HG02973 (cell line): ENCODE data around the gene LDAH.

ENCODE experiments used
- ATAC-seq: cut with Tn5 transposase; IDR thresholded peaks from one replicate; pipeline ENCODE4 v1.9.1; 2021; ENCODE audit warnings: moderate library complexity; ENCODE audit not compliant: unreplicated experiment

The LDAH gene

DNA sequence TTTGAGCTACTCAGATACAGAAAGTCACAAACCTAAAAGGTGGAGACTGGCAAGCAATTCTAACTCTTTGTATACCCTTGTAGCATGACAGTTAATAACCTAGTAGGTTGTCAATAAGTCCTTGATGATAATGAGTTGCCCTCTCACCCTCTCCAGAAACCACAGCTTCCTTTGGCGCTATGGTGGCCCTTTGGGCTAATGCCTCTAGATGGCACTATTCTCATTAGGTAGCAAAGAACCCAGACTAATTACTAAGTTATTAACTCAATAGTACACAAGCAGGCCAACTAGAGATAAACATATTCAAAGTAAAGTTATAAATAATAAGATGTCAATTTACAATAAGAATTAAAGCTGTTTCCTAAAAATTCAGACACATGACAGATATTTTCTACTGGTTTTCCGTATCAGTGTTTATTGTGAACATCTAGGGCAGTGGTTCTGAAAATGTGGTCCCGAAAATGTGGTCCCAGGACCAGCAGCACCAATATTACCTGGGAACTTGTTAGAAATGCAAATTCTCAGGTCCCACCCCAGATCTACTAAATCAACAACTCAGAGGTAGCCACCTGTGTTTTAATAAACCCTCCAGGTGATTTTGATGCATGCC lies 41.1 kb downstream of the LDAH start:
- peak; percentile 75 for ATAC-seq

DNA sequence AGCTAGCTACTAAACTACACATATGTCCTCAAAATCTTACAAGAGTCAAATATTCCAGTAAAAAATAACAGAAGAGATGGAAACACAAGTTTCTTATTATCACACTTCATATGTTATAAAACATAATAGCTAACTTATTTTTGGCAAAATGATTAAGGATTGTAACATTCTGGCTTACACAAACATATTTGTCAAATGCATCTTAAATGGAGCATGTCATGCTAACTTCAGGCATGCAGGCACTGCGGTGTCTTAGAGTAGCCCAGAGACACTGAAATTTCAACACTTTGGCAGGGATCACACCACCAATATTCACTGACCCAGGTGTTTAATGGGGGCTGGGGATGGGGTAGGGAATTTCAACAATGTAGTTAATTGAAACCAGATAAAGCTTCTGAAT lies 51.6 kb downstream of the LDAH start:
- ATAC-seq, result no peak

DNA sequence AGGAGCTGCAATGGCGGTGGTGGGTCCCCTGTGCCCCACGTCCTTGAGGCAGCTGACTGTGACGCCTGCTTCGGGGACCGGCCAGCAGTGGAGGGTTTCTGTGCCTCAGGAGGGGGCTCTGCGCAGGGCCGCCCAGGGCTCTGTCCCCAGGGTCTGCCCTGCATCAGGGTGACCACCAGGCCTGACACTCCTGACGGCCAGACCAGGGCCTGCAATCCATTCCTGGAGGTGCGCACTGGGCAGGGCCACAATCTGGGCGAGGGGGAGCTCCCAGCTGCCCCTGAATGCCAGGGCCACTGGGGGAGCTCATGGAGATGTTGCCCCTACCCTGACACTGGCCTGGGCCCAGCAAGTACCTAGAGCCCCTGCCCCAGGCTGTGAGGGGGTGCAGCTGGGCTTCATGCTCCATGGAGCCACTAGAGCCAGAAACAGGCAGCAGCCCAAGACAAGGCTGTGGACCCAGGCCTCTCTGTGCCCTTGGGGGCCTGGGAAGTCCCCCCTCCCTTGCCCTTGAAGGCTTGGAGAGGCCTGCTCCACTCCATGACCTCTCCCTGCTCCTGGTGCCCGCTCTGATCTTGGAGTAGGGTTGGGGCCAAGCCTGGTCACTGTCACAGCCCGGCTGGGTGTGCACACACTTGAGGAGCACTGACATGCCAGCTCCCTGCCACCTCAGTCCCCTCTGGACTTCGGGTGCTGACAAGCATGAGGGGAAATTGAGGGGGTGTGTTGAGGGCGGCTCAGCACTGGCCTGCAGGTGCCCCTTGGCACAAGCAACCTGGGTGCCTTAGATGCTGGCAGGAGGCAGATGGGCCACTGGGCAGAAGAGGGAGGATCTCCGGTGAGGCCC lies 55.9 kb downstream of the LDAH start:
- no peak for ATAC-seq

DNA sequence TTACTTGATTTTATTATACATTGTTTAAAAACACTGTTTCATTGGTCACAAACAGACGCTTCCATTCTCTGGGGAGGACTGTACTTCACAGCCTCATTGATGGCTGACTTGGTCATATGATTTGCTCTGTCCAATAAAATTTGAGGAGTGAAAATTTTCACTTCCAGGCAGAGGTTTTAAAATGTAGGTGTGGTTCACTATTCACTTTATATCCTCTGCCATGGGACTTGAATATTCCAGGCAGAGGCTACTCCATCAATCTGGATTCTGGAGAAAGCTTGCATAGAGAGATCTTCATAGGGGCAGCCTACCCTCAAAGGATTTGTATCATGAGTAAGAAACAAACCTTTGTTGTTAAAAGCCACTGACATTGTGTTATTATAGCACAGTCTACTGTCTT lies 56.7 kb downstream of the LDAH start:
- no peak for ATAC-seq

DNA sequence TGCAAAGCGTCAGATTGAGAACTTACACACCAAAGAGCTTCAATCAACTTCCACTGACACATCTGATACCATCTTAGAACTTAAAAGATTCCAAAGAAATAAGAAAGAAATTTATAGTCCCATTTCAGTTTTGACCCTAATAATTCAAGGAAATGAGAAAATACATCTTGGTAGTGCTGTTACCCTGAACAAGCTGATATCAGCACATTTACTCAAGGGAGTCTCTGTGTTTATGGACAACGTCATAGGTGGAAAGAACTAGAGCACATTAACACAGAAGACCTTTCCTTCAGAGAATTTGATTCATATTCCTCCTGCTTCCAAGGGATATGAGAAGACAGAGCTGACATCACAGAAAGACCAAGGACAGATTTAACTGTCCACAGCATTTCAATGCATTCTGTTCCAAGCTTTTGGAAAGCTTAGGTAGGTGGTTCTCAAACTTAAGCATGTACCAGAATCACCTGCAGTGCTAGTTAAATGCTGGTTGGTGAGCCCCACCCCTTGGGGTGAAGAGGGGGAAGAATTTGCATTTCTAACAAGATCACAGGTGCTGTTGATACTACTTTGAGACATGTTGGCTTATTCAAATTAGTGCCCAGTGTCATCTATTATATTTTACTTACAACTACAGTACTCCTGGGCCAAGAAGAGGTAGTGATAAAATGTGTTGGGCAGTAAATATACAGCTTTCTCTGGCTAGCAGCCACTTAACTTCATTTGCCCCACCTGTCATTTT lies 59.8 kb downstream of the LDAH start:
- ATAC-seq, result no peak

DNA sequence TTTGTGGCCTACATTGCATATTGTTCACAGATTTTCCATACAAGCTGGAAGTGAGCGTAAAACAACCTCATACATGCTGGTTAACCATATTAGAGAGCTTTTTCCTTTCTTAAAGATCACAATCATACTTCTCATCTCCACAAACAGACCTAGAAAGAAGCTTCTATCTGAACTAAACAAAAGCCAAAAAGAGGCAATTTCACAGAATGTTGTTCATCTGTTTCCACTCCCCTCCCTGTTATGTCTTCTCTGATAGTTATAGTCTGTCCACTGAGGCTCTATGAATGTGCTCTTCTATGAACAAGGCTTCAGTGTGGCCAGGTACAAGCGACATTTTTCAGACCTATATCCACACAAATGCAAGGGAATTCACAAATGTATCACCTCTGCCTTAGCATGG lies 63.4 kb downstream of the LDAH start:
- no peak for ATAC-seq

DNA sequence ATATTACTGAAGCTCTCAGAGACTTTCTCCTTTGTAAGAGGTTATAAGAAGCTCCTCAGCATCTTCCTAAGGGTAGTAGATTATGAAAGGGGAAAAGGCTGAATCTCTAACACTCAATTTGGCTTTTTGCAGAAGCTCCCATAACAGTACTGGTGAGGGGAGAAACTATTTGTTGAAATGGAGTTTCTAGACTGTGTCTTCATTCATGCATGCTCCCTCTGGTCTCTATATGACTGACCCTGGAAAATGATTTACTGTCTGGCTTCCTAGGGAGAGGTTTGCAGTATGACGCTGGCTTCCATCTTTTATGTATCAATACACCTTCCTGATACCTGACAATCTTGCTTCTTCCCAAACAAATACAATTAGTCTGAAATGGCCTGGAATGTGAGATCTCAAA lies 63.9 kb downstream of the LDAH start:
- peak; percentile 95 for ATAC-seq

DNA sequence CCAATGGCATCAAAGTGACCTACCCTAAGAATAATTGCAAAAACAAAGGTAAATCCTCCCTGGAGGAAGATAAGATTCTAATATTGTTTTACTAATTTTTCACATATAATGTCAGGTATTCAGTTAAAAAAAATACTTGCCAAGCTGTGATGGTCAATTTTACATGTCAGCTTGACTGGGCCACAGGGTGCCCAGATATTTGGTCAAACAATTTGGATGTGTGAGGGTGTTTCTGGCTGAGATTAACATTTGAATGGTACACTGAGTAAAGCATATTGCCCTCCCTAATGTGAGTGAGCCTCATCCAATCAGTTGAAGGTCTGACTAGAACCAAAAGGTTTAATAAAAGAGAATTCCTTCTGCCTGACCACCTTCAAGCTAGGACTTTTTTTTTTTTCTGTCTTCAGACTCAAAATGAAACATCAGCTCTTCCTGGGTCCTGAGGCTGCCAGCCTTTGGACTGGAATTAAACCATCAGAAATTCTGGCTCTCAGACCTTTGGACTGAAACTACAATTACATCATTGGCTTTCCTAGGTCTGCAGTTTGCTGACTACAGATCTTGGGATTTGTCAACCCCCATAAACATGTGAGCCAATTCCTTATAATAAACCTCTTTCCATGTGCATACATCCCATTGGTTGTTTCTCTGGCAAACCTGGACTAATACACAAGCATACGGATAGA lies 65.4 kb downstream of the LDAH start:
- ATAC-seq, result no peak

DNA sequence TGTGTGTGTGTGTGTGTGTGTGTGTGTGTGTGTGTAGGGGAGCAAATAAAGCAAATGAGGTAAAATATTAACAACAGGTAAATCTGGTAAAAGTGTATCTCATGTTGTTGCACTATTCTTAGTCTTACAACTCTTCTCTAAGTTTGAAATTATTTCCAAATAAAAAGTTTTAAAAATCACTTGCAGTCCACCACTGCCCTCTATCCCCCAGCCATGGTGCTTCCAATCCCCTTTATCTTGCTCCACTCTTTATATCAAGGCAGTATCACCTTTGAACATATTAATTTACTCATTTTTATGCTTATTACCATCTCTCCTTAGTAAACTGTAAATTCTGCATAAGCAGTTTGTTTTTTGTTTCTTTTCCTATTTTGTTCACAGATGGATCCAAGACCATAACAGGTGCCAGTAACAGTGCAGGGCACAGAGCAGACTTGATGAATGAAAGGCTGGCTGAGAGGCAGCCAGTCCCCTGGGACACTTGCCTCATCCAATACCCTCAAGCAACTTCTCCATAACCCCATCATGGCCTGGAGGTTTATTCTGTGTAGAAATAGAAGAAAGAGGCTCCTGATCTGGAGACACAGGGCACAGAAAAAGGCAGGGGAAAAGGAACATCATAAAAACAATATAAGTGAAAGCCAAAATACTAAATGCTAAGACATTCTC lies 67.6 kb downstream of the LDAH start:
- no peak for ATAC-seq

DNA sequence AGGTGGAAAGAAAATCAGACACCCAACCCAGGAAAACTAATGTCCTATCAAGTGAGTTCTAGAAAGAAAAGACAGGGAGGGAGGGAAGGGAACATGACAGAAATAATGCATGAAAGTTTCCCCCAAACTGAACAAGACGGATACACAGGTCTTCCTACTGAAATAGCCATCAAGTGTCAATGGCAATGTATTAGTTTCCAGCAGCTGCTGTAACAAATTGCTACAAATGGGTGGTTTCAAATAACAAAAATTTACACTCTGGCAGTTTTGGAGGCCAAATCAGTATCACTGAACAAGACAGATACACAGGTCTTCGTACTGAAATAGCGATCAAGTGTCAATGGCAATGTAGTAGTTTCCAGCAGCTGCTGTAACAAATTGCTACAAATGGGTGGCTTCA lies 70.6 kb downstream of the LDAH start:
- no peak for ATAC-seq

DNA sequence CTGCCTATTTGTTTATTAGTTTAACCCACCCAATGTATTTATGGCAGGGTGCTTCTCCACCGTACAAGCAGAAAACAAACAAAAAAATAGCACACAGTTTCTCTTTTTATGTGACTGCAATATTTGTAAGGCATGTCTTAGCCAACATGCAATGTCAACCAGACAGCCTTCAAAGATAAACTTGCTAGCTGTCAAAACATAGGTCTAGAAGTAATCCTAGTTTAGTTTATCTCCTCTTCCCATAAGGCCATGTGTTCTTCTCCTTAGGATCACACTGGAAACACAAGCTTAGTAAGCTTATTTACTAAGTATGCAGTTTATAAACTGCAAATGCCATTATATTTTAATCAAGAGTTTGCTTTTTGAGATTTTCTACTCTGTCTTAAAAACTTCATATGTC lies 75.6 kb downstream of the LDAH start:
- no peak for ATAC-seq

DNA sequence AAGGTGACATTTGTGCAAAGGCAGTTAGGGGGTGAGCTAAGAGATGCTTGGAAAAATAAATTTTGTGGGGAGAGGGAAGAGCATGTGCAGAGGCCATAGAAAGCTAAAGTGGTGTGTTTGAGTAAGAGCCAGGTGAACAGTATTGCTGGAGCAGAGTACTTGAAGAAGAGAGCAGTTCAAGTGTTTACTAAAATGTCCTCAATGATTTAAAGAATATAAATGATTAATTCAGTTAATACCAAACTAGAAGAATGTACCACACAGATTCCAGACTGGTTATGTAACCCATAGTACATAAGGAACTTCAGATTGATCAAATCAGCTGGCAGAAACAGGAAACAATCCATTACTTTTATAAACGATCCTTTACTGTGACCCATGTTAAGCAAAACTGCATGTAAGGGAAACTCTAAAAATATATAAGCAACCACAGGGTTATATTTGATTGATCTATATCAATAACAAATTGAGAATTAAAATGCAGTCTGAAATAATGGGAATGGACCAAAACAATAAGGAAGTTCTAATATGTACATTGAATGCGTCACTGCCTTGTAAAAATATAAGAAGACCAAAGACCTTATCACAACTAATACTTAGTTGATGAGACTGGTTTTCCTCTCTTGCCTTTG lies 76.9 kb downstream of the LDAH start:
- no peak for ATAC-seq

DNA sequence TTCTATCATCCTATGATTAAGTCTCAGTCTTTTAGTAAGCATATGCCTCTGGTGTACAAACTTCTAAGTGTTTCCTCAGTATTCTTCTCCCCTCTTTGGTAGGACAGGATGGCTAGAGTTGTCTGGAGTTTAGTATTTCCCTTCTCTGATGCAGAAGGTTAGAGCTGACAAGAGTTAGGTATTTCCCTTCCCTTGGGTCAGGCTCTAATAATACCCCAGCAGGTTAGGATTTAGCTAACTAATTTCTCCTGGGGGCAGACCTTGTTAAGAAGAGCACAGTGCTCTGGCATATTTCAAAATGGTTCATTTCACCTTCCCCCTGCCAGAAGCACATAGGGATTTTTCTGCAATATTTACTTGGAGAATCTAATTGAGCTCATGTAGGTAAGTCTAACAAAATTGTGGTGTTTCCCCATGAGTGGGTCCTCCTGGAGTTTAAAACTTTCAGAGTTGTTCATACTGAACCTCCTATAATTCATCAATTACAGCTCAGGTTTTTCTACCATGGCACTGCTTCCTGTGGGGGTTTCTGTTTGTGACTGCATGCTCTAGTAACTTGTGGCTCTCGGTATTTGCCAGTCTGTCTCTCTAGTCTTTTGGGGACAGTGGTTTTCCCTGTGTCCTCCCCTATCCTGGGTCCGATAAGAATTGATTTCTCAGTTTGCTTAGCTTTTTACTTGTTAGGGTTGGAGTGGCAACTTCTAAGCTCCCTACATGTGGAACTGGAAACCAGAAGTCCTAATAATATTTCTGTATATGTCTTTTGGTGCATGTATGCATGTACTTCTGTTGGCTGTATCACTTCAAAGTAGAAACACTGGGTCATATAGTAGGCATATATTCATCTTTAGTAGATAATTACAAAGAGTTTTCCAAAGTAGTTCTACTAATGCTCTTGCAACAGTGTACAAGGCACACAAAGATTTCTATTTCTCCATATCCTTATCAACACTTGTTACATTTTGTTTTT lies 78.2 kb downstream of the LDAH start:
- ATAC-seq, result peak; percentile 87

DNA sequence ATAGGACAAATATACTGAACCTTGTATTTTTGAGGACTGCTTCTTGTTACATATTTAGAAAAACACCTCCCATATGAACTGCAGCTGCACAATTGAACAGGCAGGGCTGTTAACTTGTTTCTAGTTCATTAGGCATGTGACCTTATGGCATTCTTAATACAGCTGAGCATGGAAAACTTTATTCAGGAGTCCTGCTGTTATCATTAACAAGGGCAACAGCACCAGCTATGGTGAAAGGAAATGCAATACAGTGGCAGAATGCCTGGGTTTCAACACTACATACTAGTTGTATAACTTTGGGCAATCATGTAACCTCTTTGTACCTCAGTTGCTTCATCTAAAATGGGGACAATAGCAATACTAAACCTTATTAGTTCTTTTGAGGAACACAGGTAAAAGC lies 84.1 kb downstream of the LDAH start:
- no peak for ATAC-seq

DNA sequence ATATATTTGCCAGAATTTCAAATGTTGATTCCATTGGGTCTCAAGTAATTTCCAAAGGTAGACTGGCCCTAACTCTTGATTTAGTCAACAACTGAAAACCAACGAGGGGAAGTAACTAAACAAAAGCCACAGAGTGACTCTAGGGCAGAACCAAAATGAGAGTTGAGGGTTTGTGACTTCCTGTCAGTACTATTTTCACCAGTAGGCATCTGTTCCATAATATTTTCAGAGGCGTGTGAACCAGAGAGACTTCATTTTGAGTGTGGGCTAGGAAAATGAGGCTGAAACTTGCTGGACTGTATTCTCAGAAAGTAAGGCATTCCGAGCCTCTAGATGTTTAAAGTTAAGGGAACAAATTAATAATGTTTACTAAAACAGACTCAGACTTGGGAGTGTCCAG lies 85.4 kb downstream of the LDAH start:
- peak; percentile 96 for ATAC-seq

DNA sequence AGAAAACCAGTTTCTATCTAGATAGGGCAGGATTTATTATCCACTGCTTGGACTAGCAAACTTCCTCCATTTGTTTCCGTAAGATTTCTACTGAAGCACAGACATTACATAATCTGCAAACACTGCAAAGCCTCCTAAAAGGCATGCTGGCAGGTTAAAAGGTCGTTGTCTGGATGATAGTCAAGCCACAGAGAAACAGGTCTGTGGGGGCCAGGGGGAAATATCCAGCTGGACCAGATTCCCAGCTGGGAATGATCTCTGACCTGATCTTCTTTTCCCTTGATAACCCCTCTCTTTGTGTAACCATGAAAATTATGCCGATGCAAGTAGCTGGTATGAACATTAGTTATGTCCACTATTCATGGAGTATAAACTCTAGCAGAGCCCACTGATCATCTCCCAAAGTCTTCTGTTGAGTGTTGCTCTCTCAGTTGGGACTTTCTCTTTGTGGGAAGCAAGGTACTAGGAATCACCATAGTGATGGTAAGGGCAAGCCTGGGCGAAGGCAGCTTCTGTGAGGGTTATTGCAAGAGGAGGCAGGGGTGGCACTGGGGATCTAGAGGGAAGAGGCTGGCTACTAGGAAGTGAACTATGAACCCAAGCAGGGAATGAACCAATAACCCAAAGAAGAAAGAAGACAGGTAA lies 94.7 kb downstream of the LDAH start:
- ATAC-seq, result no peak

DNA sequence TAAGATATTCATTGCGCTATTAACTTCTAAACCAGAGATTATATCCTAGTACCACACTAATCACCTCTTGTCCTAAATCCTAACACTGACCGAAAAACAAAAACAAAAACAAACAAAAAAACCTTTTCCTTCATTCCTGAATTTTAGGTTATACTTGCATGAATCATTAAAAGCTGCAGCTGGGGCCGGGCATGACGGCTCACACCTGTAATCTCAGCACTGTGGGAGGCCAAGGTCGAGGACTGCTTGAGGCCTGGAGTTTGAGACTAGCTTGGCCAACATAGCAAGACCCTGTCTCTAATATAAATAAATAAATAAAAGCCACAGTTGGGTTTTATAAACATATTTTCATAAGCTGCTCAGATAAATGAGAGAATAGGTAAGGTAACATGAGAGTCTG lies 96.0 kb downstream of the LDAH start:
- ATAC-seq, result no peak

DNA sequence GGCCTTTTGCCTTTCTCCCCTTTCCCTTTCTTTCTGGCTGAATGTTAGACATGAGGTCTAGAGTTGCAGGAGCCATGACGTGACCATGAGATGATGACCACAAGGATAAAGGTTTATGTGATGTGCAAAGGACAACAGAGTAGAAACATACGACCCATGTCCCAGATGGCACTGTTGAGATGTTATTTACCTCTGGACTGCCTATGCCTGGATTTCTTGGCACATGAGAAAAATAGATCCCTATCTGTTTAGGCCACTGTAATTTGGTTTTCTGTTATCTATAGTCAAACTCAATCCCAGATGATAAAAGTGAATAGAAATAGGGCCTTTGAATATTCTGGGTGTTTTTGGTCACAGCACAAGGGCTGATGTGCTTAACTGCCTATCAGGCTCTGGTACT lies 97.1 kb downstream of the LDAH start:
- no peak for ATAC-seq
